ENCODE measurements around the gene PAX7.
"Not testable (repeated sequence)": the region's sequence is repeated elsewhere in the genome, so short reads cannot be mapped to it uniquely, and the experiment has no call there.

The PAX7 gene

DNA sequence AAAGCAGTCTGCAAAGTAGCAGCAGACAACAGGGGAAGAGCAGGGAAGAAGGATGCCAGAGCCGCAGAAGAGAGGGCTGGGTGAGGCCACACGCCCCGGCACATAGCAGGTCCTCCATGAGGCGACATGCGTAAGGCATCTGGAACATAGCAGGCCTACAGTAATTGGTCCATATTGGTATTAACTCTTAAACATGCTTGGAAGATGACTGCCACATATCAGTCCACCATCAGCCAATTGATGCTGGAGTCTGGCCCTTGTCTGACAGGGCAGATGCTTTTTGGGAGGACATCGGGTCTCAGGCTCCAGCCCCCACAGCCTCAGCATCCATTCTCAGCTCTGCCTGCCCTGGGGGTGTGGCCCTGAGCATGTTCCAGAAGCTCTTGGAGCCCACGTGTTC, 135.1 kb downstream of the PAX7 start:
- H3K4me2 ChIP-seq: no peak overlapping the region
- TF ChIP-seq, protein P1, sequence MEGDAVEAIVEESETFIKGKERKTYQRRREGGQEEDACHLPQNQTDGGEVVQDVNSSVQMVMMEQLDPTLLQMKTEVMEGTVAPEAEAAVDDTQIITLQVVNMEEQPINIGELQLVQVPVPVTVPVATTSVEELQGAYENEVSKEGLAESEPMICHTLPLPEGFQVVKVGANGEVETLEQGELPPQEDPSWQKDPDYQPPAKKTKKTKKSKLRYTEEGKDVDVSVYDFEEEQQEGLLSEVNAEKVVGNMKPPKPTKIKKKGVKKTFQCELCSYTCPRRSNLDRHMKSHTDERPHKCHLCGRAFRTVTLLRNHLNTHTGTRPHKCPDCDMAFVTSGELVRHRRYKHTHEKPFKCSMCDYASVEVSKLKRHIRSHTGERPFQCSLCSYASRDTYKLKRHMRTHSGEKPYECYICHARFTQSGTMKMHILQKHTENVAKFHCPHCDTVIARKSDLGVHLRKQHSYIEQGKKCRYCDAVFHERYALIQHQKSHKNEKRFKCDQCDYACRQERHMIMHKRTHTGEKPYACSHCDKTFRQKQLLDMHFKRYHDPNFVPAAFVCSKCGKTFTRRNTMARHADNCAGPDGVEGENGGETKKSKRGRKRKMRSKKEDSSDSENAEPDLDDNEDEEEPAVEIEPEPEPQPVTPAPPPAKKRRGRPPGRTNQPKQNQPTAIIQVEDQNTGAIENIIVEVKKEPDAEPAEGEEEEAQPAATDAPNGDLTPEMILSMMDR (conservative IDR thresholded peaks at IDR 0.05; ENCODE audit: low read depth, low read length): no peak
- H3K27me3 ChIP-seq (ENCODE audit: insufficient read depth, low read depth): peaks cover 29% of the 10 kb centered on the region; the same call in 1 of the 2 replicates

DNA sequence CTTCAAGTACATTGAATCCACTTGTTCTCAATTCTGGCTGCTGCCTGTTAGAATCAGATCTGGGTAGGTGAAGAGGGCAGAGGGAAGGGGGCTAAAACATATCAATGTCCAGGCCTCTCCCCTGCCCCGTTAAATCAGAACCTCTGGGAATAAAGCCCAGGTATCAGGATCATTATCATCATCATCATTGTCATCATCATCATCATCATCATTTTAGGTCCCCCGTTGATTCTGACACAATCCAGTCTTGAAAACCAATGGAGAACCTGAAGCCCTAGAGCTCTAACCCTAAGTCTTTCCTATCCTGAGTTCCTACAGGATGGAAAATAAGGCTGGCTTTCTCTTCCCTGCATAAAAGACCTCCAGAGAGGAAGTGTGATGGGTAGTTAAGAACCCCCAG, 135.7 kb downstream of the PAX7 start:
- H3K4me2 ChIP-seq: no peak overlapping the region
- TF ChIP-seq, protein P1 (conservative IDR thresholded peaks at IDR 0.05; ENCODE audit: low read depth, low read length): no peak
- no peaks in the 10 kb centered on the region for H3K36me3 ChIP-seq (ENCODE audit: insufficient read depth)
- H3K27ac ChIP-seq: no peak overlapping the region
- no peak overlapping the region for H2AFZ ChIP-seq (ENCODE audit: low read depth)
- no peak overlapping the region for H3K9ac ChIP-seq
- no peaks in the 10 kb centered on the region for H4K20me1 ChIP-seq (ENCODE audit: insufficient read depth)
- H3K79me2 ChIP-seq (ENCODE audit: insufficient read depth, low read depth): no peaks in the 10 kb centered on the region
- peaks cover 29% of the 10 kb centered on the region; the same call in 1 of the 2 replicates for H3K27me3 ChIP-seq (ENCODE audit: insufficient read depth, low read depth)
- no peaks in the 10 kb centered on the region for H3K4me1 ChIP-seq (ENCODE audit: low read depth, poor library complexity, severe bottlenecking)
- H3K4me3 ChIP-seq (IDR thresholded peaks at IDR 0.05; ENCODE audit: insufficient read depth, low read depth, low read length): no peak overlapping the region

More for the DNA sequence above, 135.1 kb downstream of the PAX7 start:
- no peaks in the 10 kb centered on the region for H3K79me2 ChIP-seq (ENCODE audit: insufficient read depth, low read depth)
- no peaks in the 10 kb centered on the region for H3K4me1 ChIP-seq (ENCODE audit: low read depth, poor library complexity, severe bottlenecking)
- H3K9ac ChIP-seq: no peak overlapping the region
- H3K27ac ChIP-seq: no peak overlapping the region
- H2AFZ ChIP-seq (ENCODE audit: low read depth): no peak overlapping the region
- no peaks in the 10 kb centered on the region for H4K20me1 ChIP-seq (ENCODE audit: insufficient read depth)
- no peak overlapping the region for H3K4me3 ChIP-seq (IDR thresholded peaks at IDR 0.05; ENCODE audit: insufficient read depth, low read depth, low read length)
- H3K36me3 ChIP-seq (ENCODE audit: insufficient read depth): no peaks in the 10 kb centered on the region

DNA sequence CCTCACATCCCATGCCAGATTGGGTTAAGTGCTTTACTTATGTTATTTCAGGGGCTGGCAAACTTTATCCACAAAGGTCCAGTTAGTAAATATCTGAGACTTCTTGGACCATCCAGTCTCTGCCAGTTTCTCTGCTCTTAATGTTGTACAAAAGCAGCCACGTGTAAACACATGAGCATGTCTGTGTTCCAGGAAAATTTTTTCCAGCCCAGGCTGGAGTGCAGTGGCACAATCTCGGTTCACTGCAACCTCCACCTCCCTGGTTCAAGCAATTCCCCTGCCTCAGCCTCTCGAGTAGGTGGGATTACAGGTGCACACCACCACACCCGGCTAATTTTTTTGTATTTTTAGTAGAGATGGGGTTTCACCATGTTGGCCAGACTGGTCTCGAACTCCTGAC, 136.9 kb downstream of the PAX7 start:
- not testable (repeated sequence) for H2AFZ ChIP-seq (ENCODE audit: low read depth)

DNA sequence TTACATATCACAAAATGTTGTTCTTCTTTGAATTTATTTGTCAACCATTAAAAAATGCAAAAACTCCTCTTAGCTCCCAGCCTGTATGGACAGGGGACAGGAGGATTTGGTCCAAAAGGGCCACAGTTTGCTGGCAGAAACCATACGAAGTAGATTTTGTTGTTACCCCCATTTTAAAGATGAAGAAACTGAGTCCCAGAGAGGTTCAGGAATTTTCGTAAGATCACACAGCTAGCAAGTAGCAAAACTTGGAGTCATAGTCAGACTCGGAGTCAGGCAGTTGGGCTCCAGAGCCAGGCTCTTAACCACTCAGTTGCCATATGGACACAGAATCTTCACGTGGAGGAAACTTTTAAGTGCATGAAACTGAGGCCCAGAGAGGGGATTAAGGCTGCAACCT, 137.4 kb downstream of the PAX7 start:
- Histone ChIP-seq H3K4me1 (ENCODE audit: low read depth, poor library complexity, severe bottlenecking) (no peaks in the 10 kb centered on the region), H3K4me3 (IDR thresholded peaks at IDR 0.05; ENCODE audit: insufficient read depth, low read depth, low read length) (no peak overlapping the region), H3K9ac (no peak overlapping the region), H3K27me3 (ENCODE audit: insufficient read depth, low read depth) (peaks cover 28% of the 10 kb centered on the region; the same call in 1 of the 2 replicates), H3K4me2 (no peak overlapping the region), H3K79me2 (ENCODE audit: insufficient read depth, low read depth) (no peaks in the 10 kb centered on the region), H4K20me1 (ENCODE audit: insufficient read depth) (no peaks in the 10 kb centered on the region), H2AFZ (ENCODE audit: low read depth) (no peak overlapping the region), H3K36me3 (ENCODE audit: insufficient read depth) (no peaks in the 10 kb centered on the region), H3K27ac (no peak overlapping the region)
- TF ChIP-seq, protein P1 (conservative IDR thresholded peaks at IDR 0.05; ENCODE audit: low read depth, low read length): no peak

More for the DNA sequence above, 136.9 kb downstream of the PAX7 start:
- not testable (repeated sequence) for H3K36me3 ChIP-seq (ENCODE audit: insufficient read depth); H3K79me2 ChIP-seq (ENCODE audit: insufficient read depth, low read depth); H3K4me2 ChIP-seq; H3K4me1 ChIP-seq (ENCODE audit: low read depth, poor library complexity, severe bottlenecking); H3K4me3 ChIP-seq (IDR thresholded peaks at IDR 0.05; ENCODE audit: insufficient read depth, low read depth, low read length); H3K27ac ChIP-seq; H4K20me1 ChIP-seq (ENCODE audit: insufficient read depth); H3K9ac ChIP-seq
- H3K27me3 ChIP-seq (ENCODE audit: insufficient read depth, low read depth): peaks cover 29% of the 10 kb centered on the region; the same call in 1 of the 2 replicates

DNA sequence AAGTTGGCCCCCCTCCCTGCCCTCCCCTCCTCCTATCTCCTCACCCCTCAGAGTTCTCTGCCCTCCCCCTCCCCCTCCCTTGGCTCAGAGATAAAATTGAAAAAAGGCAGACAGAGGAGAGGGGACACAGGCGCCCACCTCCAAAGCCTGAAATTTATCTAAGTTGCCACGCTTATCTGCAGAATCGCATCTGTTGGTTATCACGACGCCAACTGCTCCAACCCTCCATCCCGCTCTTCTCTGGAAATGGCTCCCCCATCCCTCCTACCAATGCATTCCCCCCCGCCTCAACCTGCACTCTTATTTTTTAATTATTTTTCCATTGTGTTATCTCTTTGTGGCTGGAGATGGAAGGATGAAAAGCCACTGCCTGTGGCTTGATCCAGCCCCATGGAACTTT, 138.5 kb downstream of the PAX7 start:
- TF ChIP-seq, protein P1 (conservative IDR thresholded peaks at IDR 0.05; ENCODE audit: low read depth, low read length): no peak
- H3K4me1 ChIP-seq (ENCODE audit: low read depth, poor library complexity, severe bottlenecking): no peaks in the 10 kb centered on the region
- no peak overlapping the region for H3K4me2 ChIP-seq
- H3K79me2 ChIP-seq (ENCODE audit: insufficient read depth, low read depth): no peaks in the 10 kb centered on the region
- no peak overlapping the region for H3K27ac ChIP-seq
- H3K4me3 ChIP-seq (IDR thresholded peaks at IDR 0.05; ENCODE audit: insufficient read depth, low read depth, low read length): no peak overlapping the region
- H3K36me3 ChIP-seq (ENCODE audit: insufficient read depth): no peaks in the 10 kb centered on the region
- H4K20me1 ChIP-seq (ENCODE audit: insufficient read depth): no peaks in the 10 kb centered on the region
- H3K9ac ChIP-seq: no peak overlapping the region
- no peak overlapping the region for H2AFZ ChIP-seq (ENCODE audit: low read depth)
- peaks cover 18% of the 10 kb centered on the region; the same call in 1 of the 2 replicates for H3K27me3 ChIP-seq (ENCODE audit: insufficient read depth, low read depth)

Data from KMS-11 (cell line).